GM12878 (cell line): ENCODE measurements around the gene HSD17B4.
"Not testable (repeated sequence)": the region's sequence is repeated elsewhere in the genome, so short reads cannot be mapped to it uniquely, and the experiment has no call there.

Experiments used
- ETV6 ChIP-seq, 2 experiments: fragments of 450-650 bp in 1 of 2; IDR thresholded peaks in 1 of 2; conservative IDR thresholded peaks in 1 of 2; 2 replicates each; pipeline ENCODE4 v1.6.1; 2014; ENCODE audit warnings: antibody characterized with exemption in 1 of 2, borderline replicate concordance in 1 of 2, low read depth in 1 of 2, mild to moderate bottlenecking in 1 of 2, moderate library complexity in 1 of 2
- FOXM1 ChIP-seq: IDR thresholded peaks from 2 replicates; pipeline ENCODE4 v1.6.1; 2012; ENCODE audit warnings: low read depth, mild to moderate bottlenecking, inconsistent platforms, low read length, moderate library complexity
- POLR2AphosphoS2 ChIP-seq: IDR thresholded peaks from 2 replicates; pipeline ENCODE4 v1.6.1; 2011; ENCODE audit warnings: low read depth, mild to moderate bottlenecking, low read length, improper control_type of control experiment, moderate library complexity
- TCF7 ChIP-seq: IDR thresholded peaks from 2 replicates; pipeline ENCODE4 v1.6.1; 2014; ENCODE audit warnings: antibody characterized with exemption, borderline replicate concordance
- TF ChIP-seq, protein P1 (sequence below), 3 experiments: IDR thresholded peaks in 2 of 3; conservative IDR thresholded peaks in 1 of 3; 2 replicates each; pipeline ENCODE4 v1.5.1; 2011; ENCODE audit warnings: low read depth in 3 of 3, low read length in 3 of 3, mild to moderate bottlenecking in 3 of 3, control low read depth in 2 of 3, moderate library complexity in 2 of 3, inconsistent platforms in 1 of 3, mixed read lengths in 1 of 3; ENCODE audit not compliant: control insufficient read depth in 2 of 3, insufficient read depth in 1 of 3; ENCODE audit errors: extremely low read depth in 1 of 3
- TF ChIP-seq, protein P2 (sequence below): IDR thresholded peaks from 2 replicates; pipeline ENCODE4 v1.6.1; 2012; ENCODE audit warnings: improper control_type of control experiment, low read depth, low read length; ENCODE audit not compliant: insufficient replicate concordance
- TF ChIP-seq, protein P3 (sequence below): IDR thresholded peaks from 2 replicates; pipeline ENCODE4 v1.6.1; 2012; ENCODE audit warnings: mild to moderate bottlenecking, low read depth, low read length
- TF ChIP-seq, protein P4 (sequence below): fragments of 450-650 bp; IDR thresholded peaks from 2 replicates; pipeline ENCODE4 v1.6.1; 2016; ENCODE audit warnings: mild to moderate bottlenecking, moderate library complexity, borderline replicate concordance

DNA sequence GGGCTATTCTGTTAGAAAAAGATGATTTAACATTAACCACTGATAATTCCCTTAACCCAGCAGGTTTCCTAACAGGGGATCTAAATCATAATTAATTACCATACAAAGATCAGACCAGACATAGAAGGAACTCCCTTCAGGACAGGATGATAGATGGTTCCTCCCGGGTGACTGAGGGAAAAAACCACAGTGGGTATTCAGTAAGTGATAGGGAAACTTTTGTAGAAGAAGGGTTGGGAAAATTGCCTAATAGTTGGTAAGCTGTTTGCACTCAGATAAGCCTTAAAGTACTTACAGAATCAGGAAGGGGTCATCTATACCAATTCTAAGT, 13.7 kb upstream of the HSD17B4 start:
- TF ChIP-seq, protein P1, sequence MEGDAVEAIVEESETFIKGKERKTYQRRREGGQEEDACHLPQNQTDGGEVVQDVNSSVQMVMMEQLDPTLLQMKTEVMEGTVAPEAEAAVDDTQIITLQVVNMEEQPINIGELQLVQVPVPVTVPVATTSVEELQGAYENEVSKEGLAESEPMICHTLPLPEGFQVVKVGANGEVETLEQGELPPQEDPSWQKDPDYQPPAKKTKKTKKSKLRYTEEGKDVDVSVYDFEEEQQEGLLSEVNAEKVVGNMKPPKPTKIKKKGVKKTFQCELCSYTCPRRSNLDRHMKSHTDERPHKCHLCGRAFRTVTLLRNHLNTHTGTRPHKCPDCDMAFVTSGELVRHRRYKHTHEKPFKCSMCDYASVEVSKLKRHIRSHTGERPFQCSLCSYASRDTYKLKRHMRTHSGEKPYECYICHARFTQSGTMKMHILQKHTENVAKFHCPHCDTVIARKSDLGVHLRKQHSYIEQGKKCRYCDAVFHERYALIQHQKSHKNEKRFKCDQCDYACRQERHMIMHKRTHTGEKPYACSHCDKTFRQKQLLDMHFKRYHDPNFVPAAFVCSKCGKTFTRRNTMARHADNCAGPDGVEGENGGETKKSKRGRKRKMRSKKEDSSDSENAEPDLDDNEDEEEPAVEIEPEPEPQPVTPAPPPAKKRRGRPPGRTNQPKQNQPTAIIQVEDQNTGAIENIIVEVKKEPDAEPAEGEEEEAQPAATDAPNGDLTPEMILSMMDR (IDR thresholded peaks at IDR 0.05 in 2 of 3, conservative IDR thresholded peaks at IDR 0.05 in 1 of 3; ENCODE audit: control insufficient read depth in 2 of 3, extremely low read depth in 1 of 3, insufficient read depth in 1 of 3, low read depth in 3 of 3, low read length in 3 of 3), result not testable (repeated sequence)
- TF ChIP-seq, protein P2, sequence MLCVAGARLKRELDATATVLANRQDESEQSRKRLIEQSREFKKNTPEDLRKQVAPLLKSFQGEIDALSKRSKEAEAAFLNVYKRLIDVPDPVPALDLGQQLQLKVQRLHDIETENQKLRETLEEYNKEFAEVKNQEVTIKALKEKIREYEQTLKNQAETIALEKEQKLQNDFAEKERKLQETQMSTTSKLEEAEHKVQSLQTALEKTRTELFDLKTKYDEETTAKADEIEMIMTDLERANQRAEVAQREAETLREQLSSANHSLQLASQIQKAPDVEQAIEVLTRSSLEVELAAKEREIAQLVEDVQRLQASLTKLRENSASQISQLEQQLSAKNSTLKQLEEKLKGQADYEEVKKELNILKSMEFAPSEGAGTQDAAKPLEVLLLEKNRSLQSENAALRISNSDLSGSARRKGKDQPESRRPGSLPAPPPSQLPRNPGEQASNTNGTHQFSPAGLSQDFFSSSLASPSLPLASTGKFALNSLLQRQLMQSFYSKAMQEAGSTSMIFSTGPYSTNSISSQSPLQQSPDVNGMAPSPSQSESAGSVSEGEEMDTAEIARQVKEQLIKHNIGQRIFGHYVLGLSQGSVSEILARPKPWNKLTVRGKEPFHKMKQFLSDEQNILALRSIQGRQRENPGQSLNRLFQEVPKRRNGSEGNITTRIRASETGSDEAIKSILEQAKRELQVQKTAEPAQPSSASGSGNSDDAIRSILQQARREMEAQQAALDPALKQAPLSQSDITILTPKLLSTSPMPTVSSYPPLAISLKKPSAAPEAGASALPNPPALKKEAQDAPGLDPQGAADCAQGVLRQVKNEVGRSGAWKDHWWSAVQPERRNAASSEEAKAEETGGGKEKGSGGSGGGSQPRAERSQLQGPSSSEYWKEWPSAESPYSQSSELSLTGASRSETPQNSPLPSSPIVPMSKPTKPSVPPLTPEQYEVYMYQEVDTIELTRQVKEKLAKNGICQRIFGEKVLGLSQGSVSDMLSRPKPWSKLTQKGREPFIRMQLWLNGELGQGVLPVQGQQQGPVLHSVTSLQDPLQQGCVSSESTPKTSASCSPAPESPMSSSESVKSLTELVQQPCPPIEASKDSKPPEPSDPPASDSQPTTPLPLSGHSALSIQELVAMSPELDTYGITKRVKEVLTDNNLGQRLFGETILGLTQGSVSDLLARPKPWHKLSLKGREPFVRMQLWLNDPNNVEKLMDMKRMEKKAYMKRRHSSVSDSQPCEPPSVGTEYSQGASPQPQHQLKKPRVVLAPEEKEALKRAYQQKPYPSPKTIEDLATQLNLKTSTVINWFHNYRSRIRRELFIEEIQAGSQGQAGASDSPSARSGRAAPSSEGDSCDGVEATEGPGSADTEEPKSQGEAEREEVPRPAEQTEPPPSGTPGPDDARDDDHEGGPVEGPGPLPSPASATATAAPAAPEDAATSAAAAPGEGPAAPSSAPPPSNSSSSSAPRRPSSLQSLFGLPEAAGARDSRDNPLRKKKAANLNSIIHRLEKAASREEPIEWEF, result not testable (repeated sequence)
- TF ChIP-seq POLR2AphosphoS2; TCF7; FOXM1; ETV6 (conservative IDR thresholded peaks at IDR 0.05 in 1 of 2, IDR thresholded peaks at IDR 0.05 in 1 of 2; ENCODE audit: borderline replicate concordance in 1 of 2, low read depth in 1 of 2): not testable (repeated sequence)
- TF ChIP-seq, protein P3, sequence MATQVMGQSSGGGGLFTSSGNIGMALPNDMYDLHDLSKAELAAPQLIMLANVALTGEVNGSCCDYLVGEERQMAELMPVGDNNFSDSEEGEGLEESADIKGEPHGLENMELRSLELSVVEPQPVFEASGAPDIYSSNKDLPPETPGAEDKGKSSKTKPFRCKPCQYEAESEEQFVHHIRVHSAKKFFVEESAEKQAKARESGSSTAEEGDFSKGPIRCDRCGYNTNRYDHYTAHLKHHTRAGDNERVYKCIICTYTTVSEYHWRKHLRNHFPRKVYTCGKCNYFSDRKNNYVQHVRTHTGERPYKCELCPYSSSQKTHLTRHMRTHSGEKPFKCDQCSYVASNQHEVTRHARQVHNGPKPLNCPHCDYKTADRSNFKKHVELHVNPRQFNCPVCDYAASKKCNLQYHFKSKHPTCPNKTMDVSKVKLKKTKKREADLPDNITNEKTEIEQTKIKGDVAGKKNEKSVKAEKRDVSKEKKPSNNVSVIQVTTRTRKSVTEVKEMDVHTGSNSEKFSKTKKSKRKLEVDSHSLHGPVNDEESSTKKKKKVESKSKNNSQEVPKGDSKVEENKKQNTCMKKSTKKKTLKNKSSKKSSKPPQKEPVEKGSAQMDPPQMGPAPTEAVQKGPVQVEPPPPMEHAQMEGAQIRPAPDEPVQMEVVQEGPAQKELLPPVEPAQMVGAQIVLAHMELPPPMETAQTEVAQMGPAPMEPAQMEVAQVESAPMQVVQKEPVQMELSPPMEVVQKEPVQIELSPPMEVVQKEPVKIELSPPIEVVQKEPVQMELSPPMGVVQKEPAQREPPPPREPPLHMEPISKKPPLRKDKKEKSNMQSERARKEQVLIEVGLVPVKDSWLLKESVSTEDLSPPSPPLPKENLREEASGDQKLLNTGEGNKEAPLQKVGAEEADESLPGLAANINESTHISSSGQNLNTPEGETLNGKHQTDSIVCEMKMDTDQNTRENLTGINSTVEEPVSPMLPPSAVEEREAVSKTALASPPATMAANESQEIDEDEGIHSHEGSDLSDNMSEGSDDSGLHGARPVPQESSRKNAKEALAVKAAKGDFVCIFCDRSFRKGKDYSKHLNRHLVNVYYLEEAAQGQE, result not testable (repeated sequence)
- TF ChIP-seq, protein P4, sequence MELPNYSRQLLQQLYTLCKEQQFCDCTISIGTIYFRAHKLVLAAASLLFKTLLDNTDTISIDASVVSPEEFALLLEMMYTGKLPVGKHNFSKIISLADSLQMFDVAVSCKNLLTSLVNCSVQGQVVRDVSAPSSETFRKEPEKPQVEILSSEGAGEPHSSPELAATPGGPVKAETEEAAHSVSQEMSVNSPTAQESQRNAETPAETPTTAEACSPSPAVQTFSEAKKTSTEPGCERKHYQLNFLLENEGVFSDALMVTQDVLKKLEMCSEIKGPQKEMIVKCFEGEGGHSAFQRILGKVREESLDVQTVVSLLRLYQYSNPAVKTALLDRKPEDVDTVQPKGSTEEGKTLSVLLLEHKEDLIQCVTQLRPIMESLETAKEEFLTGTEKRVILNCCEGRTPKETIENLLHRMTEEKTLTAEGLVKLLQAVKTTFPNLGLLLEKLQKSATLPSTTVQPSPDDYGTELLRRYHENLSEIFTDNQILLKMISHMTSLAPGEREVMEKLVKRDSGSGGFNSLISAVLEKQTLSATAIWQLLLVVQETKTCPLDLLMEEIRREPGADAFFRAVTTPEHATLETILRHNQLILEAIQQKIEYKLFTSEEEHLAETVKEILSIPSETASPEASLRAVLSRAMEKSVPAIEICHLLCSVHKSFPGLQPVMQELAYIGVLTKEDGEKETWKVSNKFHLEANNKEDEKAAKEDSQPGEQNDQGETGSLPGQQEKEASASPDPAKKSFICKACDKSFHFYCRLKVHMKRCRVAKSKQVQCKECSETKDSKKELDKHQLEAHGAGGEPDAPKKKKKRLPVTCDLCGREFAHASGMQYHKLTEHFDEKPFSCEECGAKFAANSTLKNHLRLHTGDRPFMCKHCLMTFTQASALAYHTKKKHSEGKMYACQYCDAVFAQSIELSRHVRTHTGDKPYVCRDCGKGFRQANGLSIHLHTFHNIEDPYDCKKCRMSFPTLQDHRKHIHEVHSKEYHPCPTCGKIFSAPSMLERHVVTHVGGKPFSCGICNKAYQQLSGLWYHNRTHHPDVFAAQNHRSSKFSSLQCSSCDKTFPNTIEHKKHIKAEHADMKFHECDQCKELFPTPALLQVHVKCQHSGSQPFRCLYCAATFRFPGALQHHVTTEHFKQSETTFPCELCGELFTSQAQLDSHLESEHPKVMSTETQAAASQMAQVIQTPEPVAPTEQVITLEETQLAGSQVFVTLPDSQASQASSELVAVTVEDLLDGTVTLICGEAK, result not testable (repeated sequence)
